Measurements from ENCODE around the gene JSRP1.

- TF ChIP-seq, protein P1, sequence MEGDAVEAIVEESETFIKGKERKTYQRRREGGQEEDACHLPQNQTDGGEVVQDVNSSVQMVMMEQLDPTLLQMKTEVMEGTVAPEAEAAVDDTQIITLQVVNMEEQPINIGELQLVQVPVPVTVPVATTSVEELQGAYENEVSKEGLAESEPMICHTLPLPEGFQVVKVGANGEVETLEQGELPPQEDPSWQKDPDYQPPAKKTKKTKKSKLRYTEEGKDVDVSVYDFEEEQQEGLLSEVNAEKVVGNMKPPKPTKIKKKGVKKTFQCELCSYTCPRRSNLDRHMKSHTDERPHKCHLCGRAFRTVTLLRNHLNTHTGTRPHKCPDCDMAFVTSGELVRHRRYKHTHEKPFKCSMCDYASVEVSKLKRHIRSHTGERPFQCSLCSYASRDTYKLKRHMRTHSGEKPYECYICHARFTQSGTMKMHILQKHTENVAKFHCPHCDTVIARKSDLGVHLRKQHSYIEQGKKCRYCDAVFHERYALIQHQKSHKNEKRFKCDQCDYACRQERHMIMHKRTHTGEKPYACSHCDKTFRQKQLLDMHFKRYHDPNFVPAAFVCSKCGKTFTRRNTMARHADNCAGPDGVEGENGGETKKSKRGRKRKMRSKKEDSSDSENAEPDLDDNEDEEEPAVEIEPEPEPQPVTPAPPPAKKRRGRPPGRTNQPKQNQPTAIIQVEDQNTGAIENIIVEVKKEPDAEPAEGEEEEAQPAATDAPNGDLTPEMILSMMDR (conservative IDR thresholded peaks at IDR 0.05): no peak
- no peak for TF ChIP-seq ZFX (IDR thresholded peaks at IDR 0.05)
These were observed 27.8 kb downstream of the JSRP1 start for GRCh38 chr19:2228157-2229030.
